ENCODE measurements around the gene GPR62.

Gene GPR62

DNA sequence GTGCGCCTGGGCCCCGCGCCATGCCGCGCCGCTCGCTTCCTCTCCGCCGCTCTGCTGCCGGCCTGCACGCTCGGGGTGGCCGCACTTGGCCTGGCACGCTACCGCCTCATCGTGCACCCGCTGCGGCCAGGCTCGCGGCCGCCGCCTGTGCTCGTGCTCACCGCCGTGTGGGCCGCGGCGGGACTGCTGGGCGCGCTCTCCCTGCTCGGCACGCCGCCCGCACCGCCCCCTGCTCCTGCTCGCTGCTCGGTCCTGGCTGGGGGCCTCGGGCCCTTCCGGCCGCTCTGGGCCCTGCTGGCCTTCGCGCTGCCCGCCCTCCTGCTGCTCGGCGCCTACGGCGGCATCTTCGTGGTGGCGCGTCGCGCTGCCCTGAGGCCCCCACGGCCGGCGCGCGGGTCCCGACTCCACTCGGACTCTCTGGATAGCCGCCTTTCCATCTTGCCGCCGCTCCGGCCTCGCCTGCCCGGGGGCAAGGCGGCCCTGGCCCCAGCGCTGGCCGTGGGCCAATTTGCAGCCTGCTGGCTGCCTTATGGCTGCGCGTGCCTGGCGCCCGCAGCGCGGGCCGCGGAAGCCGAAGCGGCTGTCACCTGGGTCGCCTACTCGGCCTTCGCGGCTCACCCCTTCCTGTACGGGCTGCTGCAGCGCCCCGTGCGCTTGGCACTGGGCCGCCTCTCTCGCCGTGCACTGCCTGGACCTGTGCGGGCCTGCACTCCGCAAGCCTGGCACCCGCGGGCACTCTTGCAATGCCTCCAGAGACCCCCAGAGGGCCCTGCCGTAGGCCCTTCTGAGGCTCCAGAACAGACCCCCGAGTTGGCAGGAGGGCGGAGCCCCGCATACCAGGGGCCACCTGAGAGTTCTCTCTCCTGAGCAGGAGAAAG lies 951 bp downstream of the GPR62 start:
- DNase-seq: no peak

DNA sequence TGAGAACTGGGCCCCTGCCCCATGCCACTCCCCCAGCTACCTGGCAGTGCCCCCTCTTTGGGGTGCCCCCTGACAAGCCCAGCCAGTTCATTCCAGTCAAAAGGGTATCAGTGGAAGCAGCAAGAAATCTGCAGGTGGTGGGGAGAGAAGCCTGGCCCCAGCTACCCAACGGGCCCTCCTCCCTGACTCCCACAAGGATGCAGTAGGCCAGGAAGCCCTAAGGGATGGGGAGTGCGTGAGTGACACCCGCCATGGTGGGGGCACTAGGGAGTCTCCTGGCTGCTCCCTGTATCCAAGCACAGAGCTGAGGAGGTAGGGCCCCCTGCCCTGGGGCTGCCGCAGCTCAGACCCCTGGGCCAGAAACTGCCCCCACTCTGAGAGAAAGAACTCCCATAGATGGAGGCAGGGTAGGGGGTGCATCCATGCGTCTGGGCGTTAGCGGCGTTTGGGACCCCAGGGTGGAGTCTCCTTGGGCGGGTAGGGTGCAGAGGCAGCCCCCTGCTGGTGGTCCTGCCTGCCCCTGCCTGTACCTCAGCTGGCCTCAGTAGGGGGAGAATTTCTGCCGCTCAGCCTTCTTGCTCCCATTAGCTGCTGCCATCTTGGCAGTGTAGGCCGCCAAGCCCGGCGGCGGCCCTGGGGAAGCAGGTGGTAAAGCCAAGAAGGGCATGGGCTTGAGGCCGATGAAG lies 2.5 kb downstream of the GPR62 start:
- no peak for DNase-seq

DNA sequence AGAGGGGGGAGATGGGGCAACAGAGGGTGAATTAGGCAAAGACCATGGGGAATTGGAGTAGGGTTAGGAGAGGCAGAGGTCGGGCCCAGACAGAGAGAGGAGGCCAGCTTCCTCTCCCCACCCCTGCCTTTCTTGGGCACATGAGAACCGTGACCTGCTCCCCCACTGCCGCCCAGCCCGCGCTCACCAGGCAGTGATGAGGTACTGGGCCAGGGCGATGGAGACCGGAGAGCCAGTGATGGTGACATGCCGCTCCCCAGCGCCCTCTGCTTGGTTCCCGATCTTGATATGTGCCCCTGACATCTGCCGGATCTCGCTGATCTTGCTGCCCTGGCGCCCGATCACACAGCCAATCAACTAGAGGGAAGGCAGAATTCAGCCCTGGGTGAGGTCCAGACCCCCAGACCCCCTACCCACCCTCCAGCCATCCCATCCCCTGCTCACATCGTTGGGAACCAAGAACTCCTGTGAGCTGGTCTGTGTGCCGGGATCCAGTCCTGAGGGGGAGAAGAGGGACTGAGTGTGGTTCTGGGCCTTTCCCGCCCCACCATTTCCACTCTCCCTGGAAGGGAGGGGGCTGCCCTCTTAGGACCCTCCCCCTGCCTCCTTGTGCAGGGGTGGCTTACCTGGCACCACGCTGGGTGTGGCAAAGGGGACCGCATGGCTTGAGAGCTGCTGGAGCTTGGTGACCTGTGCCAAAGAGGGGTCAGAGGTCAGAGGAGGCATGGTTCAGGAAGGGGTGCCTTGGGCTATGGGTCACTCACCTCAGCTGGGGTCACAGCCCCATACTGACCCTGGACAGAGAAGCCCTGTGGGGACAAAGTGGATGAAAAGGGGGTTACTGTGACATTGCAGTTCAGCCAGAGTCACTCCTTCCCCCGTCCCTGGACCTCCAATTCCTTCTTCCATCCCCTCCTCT lies 3.7 kb downstream of the GPR62 start:
- no peak for DNase-seq

DNA sequence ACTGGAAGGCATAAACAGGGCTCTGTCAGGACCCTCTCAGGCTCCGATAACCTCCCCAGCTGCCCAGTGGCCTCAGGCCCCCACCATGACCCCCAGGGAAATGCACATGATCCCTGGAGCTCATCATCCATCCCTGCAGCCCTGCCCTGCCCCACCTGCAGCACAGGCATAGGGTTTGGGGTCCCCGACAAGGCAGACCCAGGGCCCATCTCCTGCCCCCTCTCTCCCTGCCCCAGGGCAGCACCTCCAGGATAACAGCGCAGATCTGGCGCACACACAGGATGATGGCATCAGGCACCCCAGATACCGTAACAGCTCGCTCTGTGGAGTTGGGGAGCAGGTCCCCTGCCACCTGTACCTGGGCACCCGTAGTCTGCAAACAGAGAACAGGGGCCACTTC lies 4.5 kb downstream of the GPR62 start:
- DNase-seq: no peak

DNA sequence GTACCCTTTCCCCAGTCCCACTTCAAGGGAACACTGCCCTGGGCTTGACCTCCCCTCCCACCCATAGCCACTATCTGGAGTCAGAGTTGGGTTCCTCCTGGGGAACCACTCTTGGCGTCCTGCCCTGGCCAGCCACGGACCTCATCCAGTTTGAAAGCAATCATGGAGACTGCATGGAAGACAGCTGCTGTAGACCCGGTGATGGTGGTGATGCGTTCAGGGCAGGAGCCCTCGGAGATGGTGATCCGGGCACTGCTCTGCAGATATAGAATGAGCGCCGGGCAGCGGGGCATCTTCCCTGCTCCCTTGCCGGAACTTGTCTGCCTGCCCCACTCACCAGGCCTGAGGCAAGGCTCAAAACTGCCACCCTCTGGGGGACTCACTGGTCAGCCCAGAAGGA lies 5.2 kb downstream of the GPR62 start:
- DNase-seq: no peak

DNA sequence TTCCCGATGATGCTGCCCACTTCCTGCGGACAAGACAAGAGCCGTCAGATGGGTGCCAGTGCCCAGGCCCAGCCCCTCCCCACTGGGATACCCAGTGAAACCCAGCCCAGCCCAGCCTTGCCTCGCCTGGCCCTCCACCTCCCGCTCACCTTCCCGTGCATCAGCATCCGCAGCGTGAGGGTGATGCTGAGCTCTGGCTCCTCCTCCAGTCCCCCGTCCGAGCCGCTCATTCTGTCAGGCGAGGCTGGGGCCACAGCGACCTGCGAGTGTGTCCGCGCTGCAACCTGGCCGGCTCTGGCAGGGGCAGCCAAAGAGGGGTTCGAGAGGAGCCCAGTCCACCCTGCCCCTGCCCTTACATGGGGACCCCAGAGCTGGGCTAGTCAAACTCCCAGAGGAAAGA lies 5.8 kb downstream of the GPR62 start:
- no peak for DNase-seq

DNA sequence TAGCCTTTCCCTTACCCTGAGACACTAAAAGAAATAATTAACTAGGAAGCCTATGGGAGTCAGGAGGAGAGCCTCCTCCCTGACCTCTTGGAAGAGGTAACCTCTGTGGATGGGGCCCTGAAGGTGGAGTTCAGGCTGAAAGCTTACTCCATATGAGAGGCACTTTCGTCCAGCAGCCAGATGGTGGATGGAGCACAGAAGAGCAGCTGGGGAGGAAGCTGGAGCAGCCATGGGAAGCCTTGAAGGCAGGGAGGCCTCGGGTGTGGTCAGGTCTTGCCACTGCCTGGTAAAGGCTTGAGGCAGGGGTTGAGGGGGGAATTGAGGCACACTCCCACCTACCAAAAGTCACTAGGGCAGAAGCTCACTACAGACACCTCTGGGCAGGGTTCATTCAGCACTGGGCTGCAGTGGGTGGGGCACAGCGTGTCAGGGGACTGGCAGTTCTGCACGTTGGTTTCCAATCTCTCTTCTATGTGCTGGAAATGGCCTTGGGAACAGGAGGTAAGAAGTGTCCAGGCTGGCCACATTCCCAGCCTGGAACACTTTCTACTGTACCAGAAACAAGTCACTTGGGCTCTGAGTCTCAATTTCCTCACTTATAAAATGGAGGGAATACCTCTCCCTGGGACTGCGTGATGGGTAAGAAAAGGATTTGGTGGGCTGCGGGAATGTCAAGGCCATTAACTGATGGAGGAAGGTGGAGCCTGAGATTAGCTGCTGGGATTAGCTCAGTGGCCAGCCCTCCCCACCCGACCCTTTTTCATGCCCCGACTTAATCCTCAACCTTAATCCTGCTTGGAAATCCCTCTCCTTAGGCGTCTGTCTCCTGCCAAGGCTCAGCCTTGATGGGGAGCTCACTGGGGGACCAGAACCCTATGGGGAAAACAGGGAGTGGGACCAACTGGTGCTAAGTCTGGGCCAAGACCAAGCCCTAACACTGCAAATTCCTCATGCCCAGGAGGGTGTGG lies 6.7 kb downstream of the GPR62 start:
- no peak for DNase-seq

DNA sequence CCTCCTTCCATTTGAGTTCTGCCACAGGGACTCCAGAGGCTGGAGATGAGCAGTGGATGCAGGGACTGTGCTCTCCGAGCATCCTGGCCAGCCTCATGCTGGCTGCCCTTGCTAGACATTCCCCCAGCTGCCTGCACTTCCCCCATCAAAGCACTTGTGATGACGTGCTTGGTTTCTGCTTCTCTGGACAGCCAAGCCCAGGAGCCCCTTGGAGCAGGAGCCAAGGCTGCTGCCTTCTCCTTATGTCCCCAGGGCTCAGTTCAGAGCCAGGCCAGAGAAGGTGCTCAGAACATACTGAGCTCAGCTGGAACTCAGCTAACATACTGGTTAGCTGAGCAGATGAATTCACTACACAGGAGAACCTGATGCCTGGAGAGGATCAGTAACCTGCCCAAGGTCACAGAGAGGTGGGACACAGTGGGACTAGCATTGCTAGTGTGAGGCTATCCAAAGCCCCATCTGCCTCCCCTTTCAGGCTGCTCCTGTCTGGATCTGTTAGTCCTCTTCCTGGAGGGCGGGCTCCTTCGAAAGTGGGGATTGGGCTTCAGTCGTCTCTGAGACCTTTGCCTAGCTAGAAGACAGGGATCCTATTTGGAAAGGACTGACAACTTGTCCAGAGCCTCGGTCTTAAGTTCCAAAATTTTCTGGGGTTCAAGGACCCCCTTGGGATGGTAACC lies 7.8 kb downstream of the GPR62 start:
- DNase-seq: no peak

DNA sequence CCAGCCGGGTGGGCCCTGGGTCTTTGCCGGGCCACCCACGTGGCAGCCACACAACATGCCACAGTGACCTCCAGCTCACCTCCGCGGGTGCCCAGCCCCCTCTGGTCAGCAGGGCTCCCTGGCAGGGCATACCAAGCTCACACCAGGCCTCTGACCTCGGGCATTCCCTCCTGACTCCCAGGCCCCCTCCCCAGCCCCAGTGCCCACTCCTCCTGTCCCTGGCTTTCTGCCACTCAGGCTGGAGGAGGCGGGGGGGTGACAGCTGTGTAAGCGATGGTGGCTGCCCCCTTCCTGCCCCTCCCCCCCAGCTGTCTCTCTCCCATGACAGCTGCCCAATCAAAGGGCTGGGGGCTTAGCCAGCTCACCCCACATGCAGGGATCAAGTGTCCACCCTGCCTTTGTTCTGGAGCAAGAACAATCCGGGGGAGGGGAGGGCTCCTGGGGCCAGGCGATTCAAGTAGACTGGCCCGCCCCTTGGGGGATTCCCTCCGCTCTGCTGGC lies 8.8 kb downstream of the GPR62 start:
- no peak for DNase-seq

DNA sequence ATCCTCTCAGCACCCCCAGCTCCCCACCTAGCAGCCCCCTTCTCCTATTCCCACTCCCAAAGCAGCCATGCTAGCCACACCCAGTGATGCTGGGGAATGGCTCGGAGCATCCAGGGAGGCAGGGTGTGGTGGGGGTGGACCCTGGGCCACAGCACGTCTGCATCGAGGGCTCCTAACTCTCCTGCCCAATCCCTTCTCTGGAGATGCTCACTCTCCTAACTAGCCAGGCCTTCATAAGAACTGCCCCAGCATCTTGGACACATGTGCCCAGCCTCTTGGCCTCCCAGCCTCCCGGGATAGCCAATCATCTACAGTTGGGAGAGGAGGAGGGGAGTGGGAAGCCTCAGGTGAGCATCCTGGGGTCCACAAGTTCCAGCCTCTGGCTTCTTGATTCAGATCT lies 9.3 kb downstream of the GPR62 start:
- DNase-seq: no peak

DNA sequence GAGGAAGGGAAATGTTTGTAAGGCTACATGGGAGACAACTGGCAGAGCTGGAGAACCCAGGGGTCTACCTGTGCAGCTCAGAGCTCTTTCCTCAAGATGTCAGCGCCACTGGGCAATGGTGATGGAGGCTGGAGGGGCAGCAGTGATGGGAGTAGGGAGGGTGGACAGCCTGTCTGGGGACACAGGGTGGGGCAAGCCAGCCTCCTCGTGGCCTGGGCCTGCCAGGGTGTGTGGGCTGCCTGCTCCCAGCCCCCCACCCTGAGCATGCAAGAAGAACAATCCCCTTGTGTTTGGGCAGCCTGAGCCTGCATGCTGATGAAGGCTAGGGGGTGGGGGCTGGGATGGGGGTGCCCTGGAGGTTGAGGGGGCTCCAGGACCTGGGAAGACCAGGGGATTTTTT lies 10.8 kb downstream of the GPR62 start:
- DNase-seq: no peak

DNA sequence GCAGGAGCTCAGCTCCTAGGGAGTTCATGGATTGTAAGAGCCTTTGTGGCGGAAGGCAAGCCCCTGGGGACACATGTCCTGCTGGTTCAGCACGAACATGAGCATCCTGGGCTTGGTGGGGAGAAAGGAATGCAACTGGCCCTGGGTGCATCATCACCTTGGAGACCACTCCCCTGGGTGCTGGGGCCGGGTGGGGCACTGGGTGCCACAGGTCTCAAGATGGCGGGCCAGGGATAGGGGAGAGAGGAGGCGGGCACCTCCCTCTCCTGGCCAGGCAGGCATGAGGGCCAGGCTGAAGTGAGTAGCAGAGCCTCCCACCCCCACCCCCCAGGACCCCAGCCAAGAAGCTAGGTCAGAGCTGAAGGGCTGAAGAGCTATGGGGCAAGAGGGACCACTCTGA lies 11.3 kb downstream of the GPR62 start:
- no peak for DNase-seq

DNA sequence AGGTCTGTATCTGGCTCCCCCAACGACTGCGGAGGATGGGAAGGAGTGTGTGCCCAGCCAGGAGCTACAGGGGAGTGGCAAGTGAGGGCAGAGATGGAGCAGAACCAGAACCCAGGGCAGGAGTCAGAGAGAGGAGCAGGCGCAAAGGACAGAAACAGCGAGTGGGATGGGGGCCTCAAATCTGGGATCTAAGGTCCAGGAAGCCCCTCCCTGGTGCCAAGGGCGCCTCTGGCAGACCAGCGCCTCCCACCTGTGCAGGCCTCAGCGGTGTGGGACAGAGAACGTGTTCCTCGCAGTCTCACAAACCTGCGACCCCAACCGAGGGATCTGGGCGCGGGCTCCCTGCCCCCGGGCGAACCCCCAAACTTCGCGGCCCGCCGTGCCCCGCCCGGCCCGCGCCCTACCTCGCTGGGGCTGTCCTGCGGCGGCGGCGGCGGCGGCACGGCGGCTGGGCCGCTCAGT lies 11.8 kb downstream of the GPR62 start:
- DNase-seq: no peak

DNA sequence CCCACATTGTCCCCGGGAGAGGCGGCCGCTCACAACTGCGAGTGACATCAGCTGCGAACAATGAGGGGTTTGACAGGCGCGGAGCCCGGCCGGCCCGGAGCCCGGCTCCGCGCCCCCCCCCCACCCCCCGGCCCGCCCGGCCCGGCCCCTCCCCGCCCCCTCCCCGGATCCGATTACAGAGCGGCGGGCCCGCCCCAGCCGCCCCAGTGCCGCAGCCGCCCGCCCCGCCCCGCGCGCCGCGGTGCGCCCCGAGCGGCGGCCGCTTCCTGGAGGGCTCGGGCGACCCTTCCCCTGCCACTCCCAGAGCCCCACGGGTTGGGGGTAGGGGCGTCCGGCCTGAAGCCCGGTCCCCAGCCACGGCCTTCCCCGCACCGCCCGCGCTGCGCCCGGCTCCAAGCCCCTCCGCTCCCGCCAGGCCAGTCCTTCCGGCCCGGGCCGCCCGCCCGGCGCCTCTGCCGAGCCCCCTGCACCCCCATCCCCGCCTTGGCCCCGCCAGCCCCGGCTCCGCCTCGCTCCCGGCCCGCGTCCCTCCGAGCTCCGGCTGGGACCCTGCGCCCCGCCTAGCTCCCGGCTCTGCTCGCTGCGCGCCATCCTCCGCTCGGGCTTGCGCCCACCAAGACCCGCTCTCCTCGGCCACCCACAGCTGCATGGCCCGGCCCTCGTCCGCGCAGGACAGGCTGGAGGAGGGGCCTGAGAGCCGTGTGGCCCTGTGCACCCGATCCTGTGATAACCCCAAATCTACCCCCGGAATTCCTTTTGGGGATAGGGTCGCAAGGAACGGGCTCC lies 12.4 kb downstream of the GPR62 start, which contains the start of gene PCBP4:
Gene PCBP4, minus strand, starts transcription at position 71 of the 786 bp plus-strand sequence. CDS start 6,214 bp downstream, outside the sequence.
- peak; percentile 25 for DNase-seq

DNA sequence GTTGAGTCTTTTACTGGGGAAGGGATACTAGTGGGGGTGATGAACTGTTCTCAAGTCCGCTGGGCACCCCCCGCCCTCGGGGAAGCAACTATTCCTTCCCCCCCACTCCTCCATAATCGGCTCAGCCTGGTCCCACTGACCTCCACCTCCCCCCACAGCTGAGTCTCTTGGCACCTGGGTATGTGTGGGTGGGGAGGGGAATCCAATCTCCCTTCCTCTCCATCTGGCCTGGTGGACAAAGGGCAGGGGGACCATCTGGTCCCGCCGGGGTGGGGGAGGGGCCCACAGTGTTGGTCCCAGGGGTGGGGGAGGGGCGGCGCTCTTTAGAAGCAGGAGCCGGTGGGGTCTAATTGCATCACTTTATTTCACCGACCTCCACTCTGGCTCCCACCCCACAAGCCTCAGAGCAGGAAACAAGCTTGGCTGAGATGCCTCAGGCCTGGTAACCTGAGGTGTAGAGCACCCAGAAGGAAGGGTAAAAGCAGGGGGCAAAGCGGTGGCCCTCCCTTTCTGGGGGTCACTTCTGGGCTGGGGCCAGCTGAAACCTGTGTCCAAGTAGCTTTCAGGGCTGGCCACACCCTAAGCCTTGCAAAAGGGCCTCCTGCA lies 13.1 kb downstream of the GPR62 start:
- DNase-seq: no peak

DNA sequence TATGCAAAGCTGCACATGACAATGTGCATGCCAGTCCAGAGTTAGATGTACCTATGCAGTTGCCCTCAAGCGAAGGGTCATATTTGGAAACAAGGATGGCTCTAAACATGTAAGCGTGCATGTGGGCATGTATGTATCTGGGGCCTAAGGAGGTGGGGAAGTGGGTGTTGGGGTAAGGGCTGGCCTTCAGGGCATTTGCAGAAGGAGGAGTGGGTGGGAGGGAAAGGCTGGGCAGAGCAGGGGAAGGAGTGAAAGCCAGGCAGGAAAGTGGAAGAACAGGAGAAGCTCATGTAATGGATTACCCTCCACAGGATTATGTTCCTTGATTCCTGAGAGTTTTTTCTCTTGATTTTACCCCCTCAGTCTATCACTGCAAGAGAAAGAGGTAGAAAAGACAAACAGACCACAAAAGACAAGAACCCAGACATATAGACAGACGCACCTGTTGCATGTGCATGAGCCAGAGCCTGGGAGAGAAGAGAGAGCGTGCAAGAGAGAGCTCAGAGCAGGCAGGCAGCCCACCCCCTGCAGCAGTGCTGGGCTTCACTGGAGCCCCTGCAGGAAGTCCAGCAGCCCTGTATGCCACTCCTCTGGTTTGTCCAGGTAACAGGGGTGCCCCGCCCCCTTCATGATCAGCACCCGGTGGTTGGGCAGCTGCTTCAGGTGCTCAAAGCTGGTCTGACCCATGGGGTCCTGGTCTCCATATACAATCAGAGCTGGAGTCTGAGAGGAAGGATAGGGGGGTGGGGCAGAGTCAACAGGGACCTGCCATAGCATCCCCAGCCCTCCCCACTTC lies 13.9 kb downstream of the GPR62 start:
- no peak for DNase-seq

DNA sequence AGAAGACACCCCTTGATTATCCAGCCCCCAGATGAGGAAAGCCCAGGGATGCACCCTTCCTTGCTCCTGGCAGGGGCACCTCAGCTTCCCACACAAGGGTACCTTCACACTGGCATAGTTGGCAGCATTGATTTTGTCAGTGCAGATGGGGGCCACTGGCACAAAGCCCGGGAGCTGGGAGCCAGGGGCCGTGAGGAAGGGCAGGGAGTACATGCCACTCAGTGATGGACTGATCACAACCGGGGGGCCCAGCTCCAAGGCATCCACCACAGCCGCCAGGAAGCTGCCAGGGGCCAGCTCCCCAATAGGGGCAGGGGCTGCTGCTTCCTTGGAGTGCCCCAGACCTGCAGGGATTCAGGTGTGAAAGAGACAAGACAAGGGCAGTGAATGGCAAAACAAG lies 14.7 kb downstream of the GPR62 start:
- DNase-seq: no peak

DNA sequence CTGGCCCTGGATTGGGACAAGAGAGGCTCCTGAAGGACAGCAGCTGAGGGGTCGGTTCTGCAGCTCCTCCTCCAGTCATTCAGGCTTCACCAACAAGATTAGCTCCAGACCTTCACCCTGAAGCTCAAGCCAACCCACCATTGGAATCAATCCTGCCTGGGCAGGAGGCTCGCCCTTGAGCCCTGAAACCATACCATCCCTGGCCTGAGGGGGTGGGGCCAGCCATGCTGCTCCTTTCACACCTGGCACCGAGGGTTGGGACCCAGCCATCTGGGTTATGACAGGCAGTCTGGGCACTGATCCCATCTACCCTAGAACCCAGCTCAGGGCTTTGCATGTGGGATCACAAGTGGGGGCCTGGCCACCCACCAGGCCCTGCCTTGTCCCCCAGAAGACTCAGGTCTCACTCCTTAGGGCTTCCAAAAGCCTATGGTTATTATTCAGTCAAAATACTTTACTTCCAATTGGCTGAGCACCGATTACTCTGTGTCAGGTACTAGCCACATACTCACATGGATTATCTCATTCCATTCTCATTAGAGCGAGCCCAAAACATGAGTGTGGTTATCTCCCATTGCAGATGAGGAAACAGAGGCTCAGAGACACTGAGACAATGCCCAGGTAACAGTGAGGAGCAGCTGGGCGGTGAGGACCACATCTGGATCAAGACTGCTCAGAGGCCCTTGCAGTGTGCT lies 15.6 kb downstream of the GPR62 start:
- no peak for DNase-seq

Measured in effector CD4-positive, alpha-beta T cell (primary cell).